Retinal pigment epithelial cell (primary cell): ENCODE results near the gene TOMM40L.

Source experiments
- DNase-seq: peaks from one replicate; pipeline ENCODE4 v3.0.0-alpha.2; 2010; ENCODE audit warnings: low read depth
- H3K4me3 ChIP-seq: 2 replicates; pipeline ENCODE4 v1.5.1; 2011; ENCODE audit warnings: mild to moderate bottlenecking, low read length, control low read depth, moderate library complexity
- CTCF ChIP-seq: conservative IDR thresholded peaks from 2 replicates; pipeline ENCODE4 v1.5.1; 2011; ENCODE audit warnings: low read depth, low read length, control low read depth, inconsistent platforms

Gene TOMM40L

GRCh38 chr1:161225534-161226319, at the start of gene TOMM40L:
Gene TOMM40L, plus strand, starts transcription at chr1:161226060. Its CDS starts 430 bp downstream, at chr1:161226490.
- peak within 1 kb of the TSS; percentile 95 for H3K4me3 ChIP-seq
- DNase-seq, result peak; percentile 95
- peak; percentile 57 for TF ChIP-seq CTCF

- peak overlapping the region; percentile 98 for H3K4me3 ChIP-seq
- TF ChIP-seq CTCF, result no peak
- DNase-seq, result no peak
Observed at GRCh38 chr1:161176468-161177111, 49.3 kb upstream of the TOMM40L start.

GRCh38 chr1:161177112-161177935, 48.5 kb upstream of the TOMM40L start, which contains the start of gene B4GALT3:
Gene B4GALT3, minus strand, starts transcription at chr1:161177507. Its CDS starts 1,447 bp downstream, at chr1:161176060.
- no peak for DNase-seq
- H3K4me3 ChIP-seq, result peak within 1 kb of the TSS; percentile 98
- peak; percentile 14 for TF ChIP-seq CTCF

GRCh38 chr1:161177936-161178244, 48.0 kb upstream of the TOMM40L start:
- no peak for TF ChIP-seq CTCF
- no peak for DNase-seq
- H3K4me3 ChIP-seq, result peak overlapping the region; percentile 98

- no peak overlapping the region for H3K4me3 ChIP-seq
- no peak for TF ChIP-seq CTCF
- no peak for DNase-seq
Observed at GRCh38 chr1:161179698-161180097, 46.2 kb upstream of the TOMM40L start.

GRCh38 chr1:161180639-161181038, 45.2 kb upstream of the TOMM40L start:
- H3K4me3 ChIP-seq, result no peak overlapping the region
- TF ChIP-seq CTCF, result peak; percentile 29

More at GRCh38 chr1:161180639-161181038, 45.2 kb upstream of the TOMM40L start:
- no peak for DNase-seq
